Left lobe of liver (tissue), 2 donors: ENCODE results near the gene MAST1. TPM values are rescaled to one million over a fixed set of nuclear protein-coding genes. Genes with fewer than 3 reads are reported as not detected.
"Not testable (repeated sequence)": the region's sequence is repeated elsewhere in the genome, so short reads cannot be mapped to it uniquely, and the experiment has no call there.

ENCODE experiments used
- ATAC-seq: fragments of 200-7000 bp; cut with Tn5 transposase; one replicate; pipeline ENCODE4 v1.9.1; 2020; ENCODE audit warnings: mild to moderate bottlenecking, moderate library complexity
- DNase-seq: peaks from one replicate; pipeline ENCODE4 v3.0.0-alpha.2; 2020; ENCODE audit warnings: low spot score
- total RNA-seq: library from RNA; stranded (reverse); gene quantifications from one replicate; pipeline ENCODE4 v1.2.1, GENCODE V29; 2021
- donor health status: DM: no; HTN: no; CAD: no; lungs with moderate emphysema.
- donor health status: DM: no; HTN: yes; CAD: no.

Gene MAST1
- total RNA-seq, 1 donor from 2014 or later = 0.86 TPM

GRCh38 chr19:12888006-12888603, 49.8 kb downstream of the MAST1 start:
- DNase-seq = no peak
- ATAC-seq = no peak

GRCh38 chr19:12890299-12890786, 52.0 kb downstream of the MAST1 start:
- not testable (repeated sequence) for DNase-seq, ATAC-seq

- DNase-seq (peak; percentile 98), ATAC-seq (peak; percentile 91)
Measured at GRCh38 chr19:12890787-12891552, 52.7 kb downstream of the MAST1 start, which contains the start of gene GCDH. GCDH (plus strand) TSS chr19:12891160; CDS start chr19:12891305, 145 bp downstream.

DNA sequence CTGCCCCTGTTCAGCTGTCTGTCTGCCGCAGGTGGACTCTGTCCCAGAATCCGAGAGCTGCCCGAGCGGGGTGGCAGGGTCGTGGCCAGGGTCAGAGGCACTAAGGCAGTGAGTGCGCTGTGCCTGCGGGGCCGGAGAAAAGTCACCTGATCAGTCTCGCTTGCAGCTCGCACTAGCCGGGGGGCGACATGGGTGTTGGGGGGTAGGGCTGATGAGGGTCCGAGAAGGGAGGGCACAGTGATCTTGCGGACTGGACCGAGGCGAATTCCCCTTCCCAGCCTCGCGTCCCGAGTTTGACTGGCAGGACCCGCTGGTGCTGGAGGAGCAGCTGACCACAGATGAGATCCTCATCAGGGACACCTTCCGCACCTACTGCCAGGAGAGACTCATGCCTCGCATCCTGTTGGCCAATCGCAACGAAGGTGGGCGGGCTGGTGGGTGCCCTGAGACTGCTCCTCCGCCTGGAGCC, 53.3 kb downstream of the MAST1 start:
- DNase-seq (peak; percentile 67), ATAC-seq (peak; percentile 39)

DNA sequence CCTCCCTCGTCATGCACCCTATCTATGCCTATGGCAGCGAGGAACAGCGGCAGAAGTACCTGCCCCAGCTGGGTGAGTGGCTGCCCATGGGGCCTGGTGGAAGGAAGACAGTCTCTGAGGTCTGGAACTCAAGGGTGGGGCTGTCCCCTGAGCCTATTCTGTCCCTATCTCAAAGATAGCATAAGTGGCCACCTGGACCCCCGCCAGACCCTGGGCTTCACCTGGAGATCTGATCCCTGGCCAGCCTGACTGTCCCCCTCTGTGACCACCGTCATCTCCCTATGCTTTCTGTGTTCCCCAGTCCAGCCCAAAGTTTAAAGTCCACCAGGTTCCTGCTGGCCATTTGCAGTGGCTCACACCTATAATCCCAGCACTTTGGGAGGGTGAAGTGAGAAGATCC, 55.3 kb downstream of the MAST1 start:
- no peak for ATAC-seq
- no peak for DNase-seq

GRCh38 chr19:12896460-12896859, 58.1 kb downstream of the MAST1 start:
- DNase-seq (no peak), ATAC-seq (no peak)

- no peak for DNase-seq
- ATAC-seq = no peak
Measured at GRCh38 chr19:12899891-12900518, 61.7 kb downstream of the MAST1 start.

GRCh38 chr19:12907166-12907565, 68.9 kb downstream of the MAST1 start:
- no peak for DNase-seq
- peak; percentile 17 for ATAC-seq

DNA sequence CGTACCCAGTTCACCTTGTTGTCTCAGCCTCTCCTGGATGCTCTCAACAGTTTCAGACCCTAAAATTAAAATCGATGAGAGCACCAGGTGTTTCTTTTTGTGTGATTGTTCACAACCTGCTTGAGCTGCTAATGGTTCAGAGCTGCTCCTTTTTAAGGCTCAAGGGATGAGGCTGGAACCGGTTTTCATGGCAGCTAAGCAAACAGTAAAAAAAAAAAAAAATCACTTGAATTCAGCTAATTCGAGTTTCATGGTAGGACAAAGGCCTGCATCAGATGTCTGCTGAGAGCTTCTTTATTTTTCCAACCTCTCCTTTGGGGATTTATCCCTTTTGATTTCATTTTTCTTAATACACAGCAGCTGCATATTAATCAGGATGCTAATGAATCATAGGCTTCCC, 74.3 kb downstream of the MAST1 start:
- ATAC-seq (no peak), DNase-seq (no peak)

DNA sequence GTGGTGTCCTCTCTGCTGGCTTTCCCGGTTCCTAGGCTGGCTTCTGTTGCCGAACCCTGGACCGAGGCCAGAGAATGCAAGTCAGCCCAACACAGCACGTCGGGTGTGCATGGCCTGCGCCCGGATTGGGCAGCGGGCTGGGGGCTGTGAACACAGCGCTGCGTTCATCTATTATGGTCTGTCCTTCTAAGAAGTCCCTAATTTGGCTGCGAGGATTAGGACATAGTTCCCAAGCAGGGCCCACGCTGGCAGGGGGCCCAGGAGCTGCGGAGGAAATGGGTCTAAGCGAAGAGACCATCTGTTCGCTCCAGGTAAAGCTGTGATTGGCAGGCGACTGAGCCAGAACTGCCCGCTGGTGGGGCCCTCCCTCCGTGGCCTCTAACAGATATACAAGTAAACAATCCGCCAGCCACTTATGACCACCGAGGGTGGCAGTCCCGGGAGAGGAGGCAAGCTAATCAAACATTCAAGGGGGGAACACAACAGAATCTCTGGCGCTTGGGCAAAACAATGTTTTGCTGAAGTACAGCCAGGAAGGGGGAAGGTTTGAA, 74.8 kb downstream of the MAST1 start:
- DNase-seq (peak; percentile 61), ATAC-seq (peak; percentile 75)

DNA sequence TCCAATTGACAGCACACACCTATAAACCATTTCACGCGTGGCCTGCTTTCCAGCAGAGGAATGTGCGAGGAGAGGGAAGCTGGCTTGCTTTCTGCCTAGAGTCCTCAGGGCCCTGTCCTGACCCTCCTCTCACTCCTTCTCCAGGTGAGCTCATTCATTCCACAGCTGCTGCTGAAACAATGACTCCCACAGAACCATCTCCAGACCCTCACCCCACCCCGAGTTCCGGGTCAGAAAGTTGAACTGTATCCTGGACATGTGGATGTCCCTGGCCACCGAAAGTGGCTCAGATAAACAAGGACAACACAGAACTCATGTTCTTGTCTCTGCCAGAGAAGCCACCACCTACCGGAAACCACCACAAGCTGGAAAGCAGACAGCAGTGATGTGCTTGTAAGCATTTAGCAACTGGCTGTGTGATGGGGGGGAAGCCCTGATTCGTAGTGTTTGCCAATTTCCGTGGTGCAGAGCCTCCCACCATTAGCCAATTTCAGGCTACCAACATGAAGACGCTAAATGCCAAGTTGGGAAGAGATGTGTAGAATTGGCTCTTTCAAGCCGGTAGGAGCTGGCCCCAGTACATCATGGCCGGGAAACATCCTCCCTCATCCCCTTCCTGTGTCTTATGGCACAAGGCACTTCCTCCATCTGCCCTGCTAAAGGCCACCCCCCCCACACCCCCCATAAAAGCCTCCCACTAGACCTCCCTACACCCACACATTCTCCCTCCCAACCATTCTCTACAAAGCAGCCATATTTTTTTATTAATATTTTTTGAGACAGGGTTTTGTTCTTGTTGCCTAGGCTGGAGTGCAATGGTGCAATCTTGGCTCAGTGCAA, 75.8 kb downstream of the MAST1 start:
- ATAC-seq (no peak), DNase-seq (no peak)

- not testable (repeated sequence) for ATAC-seq, DNase-seq
Measured at GRCh38 chr19:12915860-12916259, 77.5 kb downstream of the MAST1 start.

DNA sequence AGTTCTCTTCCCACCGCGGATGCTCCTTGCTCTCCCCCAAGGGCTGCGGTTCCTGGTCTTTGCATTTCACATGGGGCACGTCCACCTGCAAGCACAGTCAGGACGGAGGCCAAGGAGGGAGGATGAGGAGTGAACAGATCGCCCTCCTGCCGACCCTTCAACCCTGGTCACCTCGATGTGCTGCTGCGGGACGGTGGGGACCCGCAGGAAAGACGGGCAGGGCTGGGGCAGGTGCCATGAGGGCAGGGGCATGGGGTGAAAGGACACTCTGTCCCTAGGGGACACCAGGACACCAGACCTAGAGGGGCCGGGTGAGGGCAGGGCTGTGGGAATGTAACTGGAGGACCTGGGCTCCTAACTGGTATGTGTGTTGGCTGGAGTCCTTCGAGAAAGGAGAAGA, 79.9 kb downstream of the MAST1 start:
- ATAC-seq = no peak
- DNase-seq = no peak

DNA sequence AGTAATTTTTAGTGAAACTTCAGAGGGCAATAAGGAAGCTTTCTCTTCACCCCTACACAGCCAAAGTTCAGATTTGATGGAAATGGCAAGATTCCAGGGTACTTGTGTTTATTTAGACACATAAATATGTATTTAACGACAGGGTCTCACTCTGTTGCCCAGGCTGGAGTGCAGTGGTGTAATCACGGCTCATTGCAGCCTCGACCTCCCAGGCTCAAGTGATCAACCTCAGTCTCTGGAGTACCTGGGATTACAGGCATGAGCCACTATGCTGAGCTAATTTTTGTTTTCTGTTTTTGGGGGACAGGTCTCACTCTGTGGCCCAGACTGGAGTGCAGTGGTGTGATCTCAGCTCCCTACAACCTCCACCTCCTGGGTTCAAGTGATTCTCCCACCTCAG, 82.7 kb downstream of the MAST1 start:
- DNase-seq (no peak), ATAC-seq (no peak)

- no peak for ATAC-seq
- DNase-seq = no peak
Measured at GRCh38 chr19:12922959-12923358, 84.6 kb downstream of the MAST1 start.

Other genes starting within 250 kb of the MAST1 start
- gene ZNF490, start 227.7 kb upstream of the MAST1 start, total RNA-seq = 3.9 TPM
- 9.1 TPM for gene ZNF791, start 227.6 kb upstream of the MAST1 start, total RNA-seq
- 54.8 TPM for gene MAN2B1, start 171.8 kb upstream of the MAST1 start, total RNA-seq
- gene WDR83, start 171.7 kb upstream of the MAST1 start, total RNA-seq = 3.8 TPM
- gene DHPS, start 156.6 kb upstream of the MAST1 start, total RNA-seq = 41.6 TPM
- gene GNG14, start 150.5 kb upstream of the MAST1 start, total RNA-seq = not detected
- gene FBXW9, start 141.9 kb upstream of the MAST1 start, total RNA-seq = 3.3 TPM
- gene TNPO2, start 114.6 kb upstream of the MAST1 start, total RNA-seq = 19.5 TPM
- gene TRIR, start 103.8 kb upstream of the MAST1 start, total RNA-seq = 91.0 TPM
- gene GET3, start 101.0 kb upstream of the MAST1 start, total RNA-seq = 23.0 TPM
- not detected for gene BEST2, start 86.7 kb upstream of the MAST1 start, total RNA-seq
- 23.2 TPM for gene HOOK2, start 63.0 kb upstream of the MAST1 start, total RNA-seq
- gene JUNB, start 47.0 kb upstream of the MAST1 start, total RNA-seq = 16.3 TPM
- 224 TPM for gene PRDX2, start 36.7 kb upstream of the MAST1 start, total RNA-seq
- gene THSD8, start 36.4 kb upstream of the MAST1 start, total RNA-seq = 1.5 TPM
- gene RNASEH2A, start 31.9 kb upstream of the MAST1 start, total RNA-seq = 3.0 TPM
- not detected for gene RTBDN, start 3.9 kb upstream of the MAST1 start, total RNA-seq
- gene DNASE2, start 42.9 kb downstream of the MAST1 start, total RNA-seq = 22.3 TPM
- gene KLF1, start 48.7 kb downstream of the MAST1 start, total RNA-seq = 0.35 TPM
- gene GCDH, start 52.6 kb downstream of the MAST1 start, total RNA-seq = 109 TPM
- not detected for gene SYCE2, start 80.8 kb downstream of the MAST1 start, total RNA-seq
- gene FARSA, start 95.2 kb downstream of the MAST1 start, total RNA-seq = 34.2 TPM
- 1,041 TPM for gene CALR, start 100.1 kb downstream of the MAST1 start, total RNA-seq
- gene RAD23A, start 107.3 kb downstream of the MAST1 start, total RNA-seq = 42.6 TPM
- gene GADD45GIP1, start 118.7 kb downstream of the MAST1 start, total RNA-seq = 12.0 TPM
- not detected for gene DAND5, start 131.1 kb downstream of the MAST1 start, total RNA-seq
- 41.4 TPM for gene NFIX, start 157.0 kb downstream of the MAST1 start, total RNA-seq